Activated CD4-positive, CD25-positive, alpha-beta regulatory T cell treated with anti-CD3 and anti-CD28 coated beads, Interleukin-2, amount 50 U/mL, for 16 hours (primary cell): ENCODE results near the gene FMNL1.
A peak's percentile ranks its signal among the peaks of the same experiment; 100 is the strongest.
"Not testable (repeated sequence)": the region's sequence is repeated elsewhere in the genome, so short reads cannot be mapped to it uniquely, and the experiment has no call there.

ENCODE experiments used
- DNase-seq: peaks from one replicate; pipeline ENCODE4 v3.0.0-alpha.2; 2020; ENCODE audit warnings: low read depth, low spot score

Gene FMNL1, protein sequence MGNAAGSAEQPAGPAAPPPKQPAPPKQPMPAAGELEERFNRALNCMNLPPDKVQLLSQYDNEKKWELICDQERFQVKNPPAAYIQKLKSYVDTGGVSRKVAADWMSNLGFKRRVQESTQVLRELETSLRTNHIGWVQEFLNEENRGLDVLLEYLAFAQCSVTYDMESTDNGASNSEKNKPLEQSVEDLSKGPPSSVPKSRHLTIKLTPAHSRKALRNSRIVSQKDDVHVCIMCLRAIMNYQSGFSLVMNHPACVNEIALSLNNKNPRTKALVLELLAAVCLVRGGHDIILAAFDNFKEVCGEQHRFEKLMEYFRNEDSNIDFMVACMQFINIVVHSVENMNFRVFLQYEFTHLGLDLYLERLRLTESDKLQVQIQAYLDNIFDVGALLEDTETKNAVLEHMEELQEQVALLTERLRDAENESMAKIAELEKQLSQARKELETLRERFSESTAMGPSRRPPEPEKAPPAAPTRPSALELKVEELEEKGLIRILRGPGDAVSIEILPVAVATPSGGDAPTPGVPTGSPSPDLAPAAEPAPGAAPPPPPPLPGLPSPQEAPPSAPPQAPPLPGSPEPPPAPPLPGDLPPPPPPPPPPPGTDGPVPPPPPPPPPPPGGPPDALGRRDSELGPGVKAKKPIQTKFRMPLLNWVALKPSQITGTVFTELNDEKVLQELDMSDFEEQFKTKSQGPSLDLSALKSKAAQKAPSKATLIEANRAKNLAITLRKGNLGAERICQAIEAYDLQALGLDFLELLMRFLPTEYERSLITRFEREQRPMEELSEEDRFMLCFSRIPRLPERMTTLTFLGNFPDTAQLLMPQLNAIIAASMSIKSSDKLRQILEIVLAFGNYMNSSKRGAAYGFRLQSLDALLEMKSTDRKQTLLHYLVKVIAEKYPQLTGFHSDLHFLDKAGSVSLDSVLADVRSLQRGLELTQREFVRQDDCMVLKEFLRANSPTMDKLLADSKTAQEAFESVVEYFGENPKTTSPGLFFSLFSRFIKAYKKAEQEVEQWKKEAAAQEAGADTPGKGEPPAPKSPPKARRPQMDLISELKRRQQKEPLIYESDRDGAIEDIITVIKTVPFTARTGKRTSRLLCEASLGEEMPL

DNA sequence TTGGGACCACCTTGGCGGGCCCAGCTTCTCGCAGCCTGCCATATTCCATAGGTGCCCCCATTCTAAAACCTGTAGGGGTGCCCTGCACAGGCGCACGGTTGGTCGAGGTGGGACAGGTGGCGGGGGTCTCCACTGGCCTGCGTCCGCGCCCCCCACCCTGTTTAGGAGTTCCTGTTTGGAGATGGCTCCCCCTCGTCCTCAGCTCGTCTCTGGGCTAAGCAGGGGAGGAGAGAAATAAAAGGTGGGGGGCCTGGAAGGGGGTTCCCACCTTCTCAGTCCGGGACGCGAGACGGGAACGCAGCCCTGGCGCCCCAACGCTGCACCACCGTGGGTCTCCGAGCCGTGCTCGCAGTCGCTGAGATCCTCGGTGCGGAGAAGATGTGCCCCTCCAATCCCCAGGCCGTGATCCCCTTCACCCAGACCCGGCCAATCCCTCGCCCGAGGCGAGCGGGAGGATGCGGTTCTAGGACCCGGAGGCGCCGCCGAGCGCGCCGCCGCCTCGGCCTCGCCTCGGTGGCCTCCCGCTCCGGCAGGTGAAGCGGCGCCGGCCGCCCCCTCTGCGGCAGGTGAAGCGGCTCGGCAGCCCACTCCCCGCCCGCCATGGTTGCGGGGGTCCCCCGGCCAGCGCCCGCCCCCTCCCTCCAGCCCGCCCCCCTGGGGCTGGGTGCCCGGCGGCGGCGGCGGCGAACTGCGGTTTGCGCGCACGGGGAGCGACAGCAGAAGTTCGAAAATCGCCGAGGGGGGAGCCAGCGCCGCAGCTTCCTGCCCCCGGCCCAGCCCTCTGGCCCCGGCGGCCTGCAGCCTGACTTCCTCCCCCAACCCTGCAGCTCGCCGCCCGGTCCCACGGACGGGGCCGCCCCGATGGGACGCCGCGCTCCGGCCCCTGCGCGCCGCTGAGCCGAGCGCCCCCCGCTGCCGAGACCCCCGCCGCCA, at the start of gene FMNL1:
Gene FMNL1, plus strand, starts transcription at position 805 of the 933 bp plus-strand sequence. CDS start 240 bp downstream, outside the sequence.
- no peak for DNase-seq

DNA sequence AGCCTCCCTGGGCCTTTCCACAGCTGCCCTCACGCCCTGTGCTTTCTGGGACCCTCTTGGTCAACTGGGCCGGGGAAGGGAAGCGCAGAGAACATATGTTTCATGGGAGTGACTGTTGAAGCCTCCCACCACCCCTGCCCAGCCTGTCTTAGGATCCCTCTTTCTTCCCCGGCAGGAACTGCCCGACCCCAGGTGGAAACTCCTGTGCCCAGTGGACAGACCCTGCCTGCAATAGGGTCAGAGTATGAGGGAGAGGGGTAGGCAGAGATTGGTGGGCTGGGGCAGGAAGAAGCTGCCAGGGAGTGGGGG, 49.5 kb upstream of the FMNL1 start:
- DNase-seq, result no peak

DNA sequence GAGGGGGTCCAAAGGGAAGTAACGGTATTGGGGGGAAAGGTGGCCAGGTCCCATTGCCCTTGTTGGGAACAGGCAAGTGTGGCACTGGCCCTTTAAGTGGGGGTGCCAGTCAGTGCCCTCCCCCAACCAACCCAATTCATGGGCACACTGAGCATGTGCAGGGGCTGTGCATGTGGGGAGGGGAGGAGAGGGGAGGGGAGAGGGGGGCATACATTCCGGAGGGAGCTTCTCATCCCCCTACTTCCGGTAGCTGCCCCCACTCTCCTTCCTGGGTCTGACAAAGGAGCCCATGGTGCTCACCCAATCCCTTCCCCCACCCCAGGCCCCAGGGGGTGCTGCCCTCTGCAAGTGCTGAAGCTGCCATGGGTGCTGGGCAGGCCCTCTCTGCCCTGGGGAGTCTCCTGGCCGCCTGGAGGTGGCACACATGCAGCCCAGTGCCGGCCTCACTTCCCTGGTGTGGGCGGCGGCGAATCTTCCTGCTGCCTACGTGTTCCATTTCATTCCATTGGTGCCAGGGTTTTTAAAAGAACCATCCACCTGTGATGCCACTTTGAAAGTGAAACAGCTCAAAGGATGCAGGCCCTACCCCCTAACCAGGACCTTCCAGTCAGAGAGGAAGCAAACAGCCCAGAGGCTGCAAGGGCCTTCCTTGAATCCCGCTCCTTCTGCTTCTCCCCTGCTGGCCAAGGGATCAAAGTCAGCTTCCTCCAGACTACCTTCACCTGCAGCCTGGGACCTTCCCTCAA, 49.0 kb upstream of the FMNL1 start:
- DNase-seq, result peak; percentile 9

DNA sequence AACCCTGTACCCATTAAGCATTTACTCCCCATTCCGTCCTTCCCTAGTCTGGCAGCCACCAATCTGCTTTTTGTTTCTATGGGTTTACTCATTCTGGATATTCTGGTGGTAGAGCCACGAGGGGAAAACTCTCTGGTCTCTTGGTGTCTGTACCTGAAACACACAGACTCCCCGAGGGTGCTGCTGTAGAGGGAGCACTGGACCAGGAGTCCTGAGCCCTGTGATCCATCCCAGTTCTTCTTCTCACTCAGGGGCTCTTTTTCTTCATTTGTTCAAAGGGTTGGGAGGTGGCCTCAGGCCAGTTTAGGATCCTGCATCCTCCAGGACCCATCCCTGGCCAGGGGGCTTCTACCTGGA, 45.9 kb upstream of the FMNL1 start:
- no peak for DNase-seq

DNA sequence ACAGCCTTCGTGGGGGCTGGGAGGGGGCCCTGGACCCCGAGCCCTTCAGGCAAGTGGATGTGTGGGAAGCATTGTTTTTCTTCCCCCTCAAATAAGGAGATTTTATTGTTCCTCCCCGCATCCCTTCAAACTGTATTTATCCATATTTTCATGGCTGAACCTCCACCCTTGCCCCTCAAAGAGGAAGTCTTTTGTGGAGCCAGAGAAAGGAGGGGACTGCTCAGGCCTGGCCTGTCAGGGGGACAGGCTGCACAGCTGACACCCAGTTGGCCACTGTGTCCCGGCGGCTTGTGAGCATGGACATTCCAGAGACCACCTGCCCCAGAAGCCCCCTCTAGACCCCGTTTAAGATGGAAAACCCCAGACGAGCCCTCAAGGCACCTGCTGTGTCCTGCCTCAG, 44.1 kb upstream of the FMNL1 start:
- no peak for DNase-seq

DNA sequence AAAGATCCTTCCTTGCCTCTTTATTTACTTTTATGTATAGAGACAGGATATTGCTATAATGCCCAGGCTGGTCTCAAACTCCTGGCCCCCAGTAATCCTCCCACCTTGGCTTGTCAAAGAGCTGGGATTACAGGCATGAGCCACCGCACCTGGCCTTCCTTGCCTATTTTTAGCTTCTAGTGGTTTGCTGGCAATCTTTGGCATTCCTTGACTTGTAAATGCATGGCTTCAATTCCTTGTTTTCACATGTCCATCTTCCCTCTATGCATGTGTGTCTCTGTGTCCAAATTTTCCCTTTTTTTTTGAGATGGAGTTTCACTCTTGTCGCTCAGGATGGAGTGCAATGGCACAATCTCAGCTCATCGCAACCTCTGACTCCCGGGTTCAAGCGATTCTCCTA, 37.5 kb upstream of the FMNL1 start:
- no peak for DNase-seq

DNA sequence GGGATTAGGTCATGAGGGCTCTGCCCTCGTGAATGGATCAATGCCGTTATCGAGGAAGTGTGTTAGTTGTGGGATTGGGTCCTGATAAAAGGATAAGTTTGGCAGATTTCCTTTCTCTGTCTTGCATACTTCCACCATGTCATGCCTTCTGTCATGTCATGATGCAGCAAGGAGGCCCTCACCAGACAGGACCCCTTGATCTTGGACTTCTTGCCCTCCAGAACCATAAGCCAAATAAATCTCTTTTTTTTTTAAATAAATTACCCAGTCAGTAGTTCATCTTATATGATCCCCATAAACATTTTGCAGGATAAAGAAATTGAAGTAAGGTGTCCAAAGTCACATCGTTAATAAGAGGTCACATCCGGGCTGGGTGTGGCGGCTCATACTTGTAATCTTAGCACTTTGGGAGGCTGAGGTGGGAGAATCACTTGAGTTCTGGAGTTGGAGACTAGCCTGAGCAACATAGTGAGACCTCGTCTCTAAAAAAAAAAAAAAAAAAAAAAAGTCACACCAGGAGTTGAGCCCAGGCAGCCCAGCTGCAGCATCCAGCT, 34.8 kb upstream of the FMNL1 start:
- no peak for DNase-seq

DNA sequence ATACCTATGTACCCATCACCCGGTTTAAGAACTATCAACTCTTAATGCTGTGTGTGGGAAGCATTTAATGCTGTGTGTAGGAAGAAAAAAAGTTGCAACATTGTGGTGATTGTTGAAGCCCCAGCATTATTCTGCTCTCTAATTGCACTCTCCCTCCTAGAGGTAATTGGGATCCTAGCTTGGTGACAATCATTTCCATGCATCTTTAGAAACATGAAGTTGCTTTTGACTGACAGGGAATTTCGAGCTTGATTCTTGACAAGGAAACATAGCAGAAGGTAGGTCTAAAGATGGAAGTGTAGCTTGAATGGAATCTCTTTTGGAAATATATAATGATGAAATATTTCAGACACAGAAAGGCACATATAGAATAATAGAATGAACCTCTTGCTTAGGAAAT, 32.7 kb upstream of the FMNL1 start:
- no peak for DNase-seq

DNA sequence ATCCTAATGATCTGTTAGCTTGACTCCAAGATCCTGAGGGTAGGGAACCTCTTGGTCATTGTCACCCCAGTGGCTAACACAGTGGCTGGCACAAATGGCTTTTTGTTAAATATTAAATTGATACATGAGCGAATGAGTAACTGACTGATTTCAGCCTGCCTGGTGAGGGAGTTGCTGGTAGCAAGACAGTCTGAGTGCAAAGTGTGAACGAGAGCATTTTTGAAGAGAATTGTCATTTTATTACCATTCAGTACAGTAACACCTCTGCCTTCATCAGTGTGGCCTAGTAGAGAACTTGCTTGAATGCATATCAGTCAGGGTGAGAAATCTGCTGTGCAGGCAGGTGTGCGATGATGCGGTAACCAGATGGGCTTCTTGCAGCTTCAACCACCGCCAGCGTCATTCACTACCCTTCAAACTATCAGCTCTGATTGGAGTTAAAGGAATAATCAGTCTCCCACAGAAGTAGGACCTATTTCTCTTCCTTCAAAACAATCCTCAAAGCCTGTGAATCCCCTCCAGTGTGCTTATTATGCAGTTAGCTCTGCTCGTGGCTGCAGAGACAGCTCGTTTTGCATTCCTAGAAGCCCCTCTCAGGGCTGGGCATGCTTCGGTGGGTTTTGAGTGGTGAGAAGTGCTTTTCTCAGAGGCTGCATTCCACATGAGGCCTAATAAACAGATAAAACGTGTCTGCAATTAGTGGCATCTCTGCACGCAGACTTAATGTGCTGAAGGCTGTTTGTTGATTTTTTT, 31.0 kb upstream of the FMNL1 start:
- DNase-seq, result no peak

DNA sequence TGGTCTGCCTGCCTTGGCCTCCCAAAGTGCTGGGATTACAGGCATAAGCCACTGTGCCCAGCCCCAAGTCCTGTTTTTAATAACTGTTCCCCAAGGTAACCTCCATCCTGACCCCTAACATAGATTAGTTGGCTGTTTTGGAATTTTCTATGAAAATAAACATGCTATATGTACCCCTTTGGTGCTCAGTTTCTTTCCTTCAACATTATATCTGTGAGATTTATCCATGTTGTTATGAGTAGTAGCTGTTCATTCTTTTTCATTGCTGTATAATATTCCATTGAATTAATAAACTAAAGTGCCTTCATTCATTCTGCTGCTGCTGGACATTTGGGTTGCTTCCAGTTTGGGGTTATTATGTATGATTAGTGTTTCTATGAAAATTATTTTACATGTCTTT, 26.3 kb upstream of the FMNL1 start:
- DNase-seq, result no peak

DNA sequence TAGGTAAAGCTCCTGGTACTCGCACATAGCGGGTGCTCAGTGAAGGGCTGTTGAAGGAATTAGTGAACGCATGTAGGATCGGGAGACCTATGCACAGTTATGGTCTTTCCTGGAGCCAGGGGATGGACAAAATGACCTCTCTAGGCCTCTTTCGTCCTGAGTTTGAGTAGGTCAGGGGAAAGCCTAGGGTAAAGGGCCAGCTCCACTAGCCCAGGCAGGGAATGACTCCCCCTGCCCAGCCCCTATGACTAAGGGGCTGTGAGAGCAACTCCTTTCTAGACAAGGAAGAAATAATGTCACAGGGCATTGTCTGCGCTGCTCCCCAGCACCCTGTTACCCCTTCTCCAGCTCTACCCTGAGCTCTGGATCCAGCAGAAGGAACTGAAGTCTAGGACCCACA, 24.6 kb upstream of the FMNL1 start:
- DNase-seq, result no peak

DNA sequence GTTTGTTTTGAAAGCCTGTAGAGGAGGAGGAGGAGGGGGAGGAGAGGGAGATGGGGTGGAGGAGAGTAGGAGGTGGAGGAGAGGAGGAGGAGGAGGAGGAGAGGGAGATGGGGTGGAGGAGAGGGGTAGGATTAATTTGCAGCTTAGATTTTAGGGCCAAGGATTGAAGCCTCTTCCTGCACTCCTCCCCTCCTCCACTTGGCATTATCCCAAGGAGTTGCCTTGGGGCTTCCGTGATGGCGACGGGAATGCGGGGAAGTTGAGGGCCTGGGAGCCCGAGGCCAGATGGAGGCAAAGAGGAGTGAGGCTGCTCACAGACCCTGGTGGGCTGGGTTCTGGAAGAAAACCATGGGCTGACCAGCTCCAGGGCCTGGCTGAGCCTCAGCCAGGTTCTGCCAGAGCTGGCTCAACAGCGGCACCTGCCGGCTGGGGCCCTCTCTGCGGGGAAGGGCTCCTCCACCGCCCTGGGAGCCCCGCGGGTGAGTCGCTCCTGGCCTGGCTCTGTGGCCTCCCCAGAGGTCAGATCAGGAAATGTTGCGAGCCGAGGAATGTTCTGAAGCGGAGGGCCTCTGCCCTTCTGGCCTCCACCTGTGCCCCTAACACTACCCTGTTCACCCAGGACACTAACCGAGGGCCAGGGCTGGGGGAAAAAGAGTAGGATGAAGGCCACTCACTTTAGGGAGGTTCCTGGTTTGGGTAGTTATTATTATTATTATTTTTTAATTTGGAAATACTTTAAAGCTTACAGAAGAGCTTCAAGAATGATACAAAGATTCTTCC, 23.9 kb upstream of the FMNL1 start:
- peak; percentile 73 for DNase-seq

DNA sequence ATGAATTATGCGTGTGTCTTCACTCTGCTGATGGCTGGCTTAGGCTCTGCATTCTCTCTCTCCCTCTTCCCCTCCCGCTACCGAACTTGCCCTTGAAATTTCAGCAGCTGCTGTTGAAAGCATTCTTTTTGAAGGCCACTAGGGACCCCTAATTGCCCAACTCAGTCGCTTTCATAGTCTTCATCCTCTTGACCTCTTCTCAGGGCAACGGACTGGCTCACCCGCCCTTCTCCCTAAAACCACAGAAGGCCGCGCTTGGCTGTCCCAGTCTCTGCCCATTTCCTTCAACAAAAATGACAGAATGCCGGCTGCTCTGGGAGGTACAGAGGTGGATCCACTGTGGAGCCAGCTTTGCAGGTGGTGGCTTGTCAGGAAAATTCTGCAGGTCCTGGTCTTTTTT, 21.0 kb upstream of the FMNL1 start:
- DNase-seq, result no peak

DNA sequence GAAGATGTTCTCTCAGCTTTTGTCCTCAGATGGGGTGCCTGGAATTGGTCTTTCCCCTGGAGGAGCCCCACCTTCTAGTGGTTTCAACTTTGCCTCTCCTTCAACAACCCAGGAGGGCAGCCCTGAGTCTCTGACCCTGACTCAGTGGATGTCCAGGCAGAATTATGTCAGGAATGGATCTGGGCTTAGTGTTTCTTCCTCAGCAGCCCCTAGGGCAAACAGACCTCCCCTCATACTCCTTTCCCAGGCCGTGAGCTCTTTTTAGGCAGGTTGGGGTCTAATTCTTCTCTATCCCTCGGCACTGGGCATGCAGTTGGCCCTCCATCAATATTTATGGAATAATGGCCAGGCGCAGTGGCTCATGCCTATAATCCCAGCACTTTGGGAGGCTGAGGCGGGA, 20.2 kb upstream of the FMNL1 start:
- no peak for DNase-seq

DNA sequence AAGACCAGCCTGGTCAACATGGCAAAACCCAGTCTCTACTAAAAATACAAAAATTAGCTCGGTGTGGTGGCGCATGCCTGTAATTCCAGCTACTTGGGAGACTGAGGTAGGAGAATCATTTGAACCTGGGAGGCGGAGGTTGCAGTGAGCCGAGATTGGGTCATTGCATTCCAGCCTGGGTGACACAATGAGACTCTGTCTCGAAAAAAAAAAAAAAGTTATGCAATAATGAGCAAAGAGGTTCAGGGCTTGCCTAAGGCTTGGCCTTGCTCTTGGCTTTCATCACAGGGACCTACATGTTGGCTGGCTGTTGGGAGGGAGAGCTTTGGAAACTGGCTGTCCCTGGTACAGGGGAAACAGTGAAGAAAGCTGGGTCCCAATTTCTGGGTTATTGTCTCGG, 19.8 kb upstream of the FMNL1 start:
- not testable (repeated sequence) for DNase-seq

DNA sequence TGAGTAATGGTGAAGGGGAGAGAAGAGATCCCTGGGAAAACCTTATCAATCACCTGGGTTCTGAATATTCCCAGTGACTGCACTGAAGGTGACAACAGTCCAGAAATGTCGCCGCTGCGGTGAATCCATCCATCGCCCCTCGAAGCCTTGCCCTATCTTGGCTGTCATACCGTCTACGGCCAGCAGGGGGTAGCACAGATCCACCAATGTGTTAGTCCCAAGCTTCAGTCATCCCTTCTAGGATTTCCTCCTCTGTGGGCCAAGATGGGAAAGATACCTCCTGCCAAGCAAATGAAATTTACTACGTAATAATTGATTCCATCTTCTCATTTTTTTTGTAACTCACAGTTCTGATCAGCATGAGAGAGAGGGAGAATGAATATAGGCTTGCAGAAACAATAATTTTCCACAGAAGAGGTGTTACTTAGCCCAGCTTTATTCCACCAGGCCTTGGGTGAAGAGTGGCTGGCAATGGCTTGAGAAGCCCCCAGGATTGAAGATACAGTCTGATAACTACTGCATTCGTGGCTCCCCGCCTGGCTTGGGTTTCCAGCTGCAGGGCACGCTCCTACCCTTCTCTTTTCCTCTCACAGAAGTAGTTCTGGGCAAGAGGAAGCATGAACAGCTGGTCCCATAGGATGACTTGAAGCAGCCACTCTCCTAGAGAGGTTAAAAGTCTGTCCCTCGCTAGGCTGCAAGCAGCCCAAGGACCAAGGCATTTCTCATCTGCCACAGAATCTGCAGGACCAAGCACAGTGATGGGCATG, 2.6 kb upstream of the FMNL1 start:
- DNase-seq, result peak; percentile 78

DNA sequence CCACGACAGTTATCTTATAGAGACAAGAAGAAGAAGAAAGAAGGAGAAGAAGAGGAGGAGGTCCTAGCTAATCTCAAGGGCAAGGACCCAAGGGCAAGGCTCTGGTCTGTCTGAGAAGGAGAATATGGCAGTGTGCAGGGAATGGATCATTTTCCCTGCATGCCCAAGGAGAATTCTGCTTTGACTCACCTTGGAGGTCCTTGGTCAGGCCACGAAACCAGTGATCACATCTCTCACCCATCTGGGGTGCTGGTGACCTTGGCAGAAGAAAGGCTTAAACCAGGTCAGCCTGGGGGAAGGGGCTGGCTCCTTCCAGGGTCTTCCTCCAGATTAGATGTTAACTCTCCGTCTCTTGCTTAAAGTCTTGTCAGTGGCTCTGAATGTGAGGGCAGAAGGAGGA, 1.6 kb upstream of the FMNL1 start:
- DNase-seq, result no peak

DNA sequence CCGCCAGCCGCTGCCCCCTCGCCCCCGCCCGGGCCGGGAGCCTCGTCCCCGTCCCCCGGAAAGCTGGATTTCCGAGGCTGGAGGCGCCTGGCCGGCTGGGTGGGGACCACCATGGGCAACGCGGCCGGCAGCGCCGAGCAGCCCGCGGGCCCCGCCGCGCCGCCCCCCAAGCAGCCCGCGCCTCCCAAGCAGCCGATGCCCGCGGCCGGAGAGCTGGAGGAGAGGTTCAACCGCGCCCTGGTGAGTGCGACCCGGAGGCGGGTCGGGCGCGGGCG, 266 bp downstream of the FMNL1 start:
- no peak for DNase-seq
